ENCODE results near the gene SMIM14. TPM values are rescaled to one million over a fixed set of nuclear protein-coding genes. Genes with fewer than 3 reads are reported as not detected.
"Not testable (repeated sequence)": the region's sequence is repeated elsewhere in the genome, so short reads cannot be mapped to it uniquely, and the experiment has no call there.

SMIM14 gene
- total RNA-seq, 4 donors from 2014 or later = 6.9 to 15.3 (median 9.5) TPM

DNA sequence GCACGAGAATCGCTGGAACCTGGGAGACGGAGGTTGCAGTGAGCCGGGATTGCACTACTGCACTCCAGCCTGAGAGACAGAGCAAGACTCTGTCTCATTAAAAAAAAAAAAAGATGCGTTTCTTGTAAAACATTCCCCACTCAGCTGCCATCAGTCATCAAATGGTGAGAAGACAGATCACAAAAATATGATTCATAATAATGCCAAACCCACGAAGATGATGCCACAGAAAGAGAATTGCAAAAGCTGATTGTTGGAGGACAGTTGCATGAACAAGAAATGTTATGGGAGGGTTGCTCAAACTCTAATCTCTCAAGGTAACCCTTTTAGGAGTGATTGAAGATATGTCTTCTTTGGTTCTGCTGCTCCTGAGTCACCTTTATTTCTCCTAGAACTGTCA is 21.4 kb upstream of the SMIM14 start:
- in situ Hi-C loops (cut with MboI; ENCODE audit: low sequenced_read_pairs in 4 of 4) (no loop called here), intact Hi-C loops (cut with DNase I; ENCODE audit: low total_unique reads) (no loop called here)
- no peak for TF ChIP-seq POLR2A (IDR thresholded peaks at IDR 0.05)

GRCh38 chr4:39658756-39659155 is 20.1 kb upstream of the SMIM14 start:
- no peaks in the 10 kb centered on the region for H3K9me3 ChIP-seq
- H3K27me3 ChIP-seq = no peaks in the 10 kb centered on the region
- ATAC-seq = no peak
- H3K4me1 ChIP-seq = no peaks in the 10 kb centered on the region
- H3K36me3 ChIP-seq = no peaks in the 10 kb centered on the region
- H3K4me3 ChIP-seq = no peak overlapping the region
- in situ Hi-C loops (cut with MboI; ENCODE audit: low sequenced_read_pairs in 4 of 4) (no loop called here), intact Hi-C loops (cut with DNase I; ENCODE audit: low total_unique reads) (no loop called here)
- H3K27ac ChIP-seq = no peak overlapping the region
- TF ChIP-seq POLR2A (IDR thresholded peaks at IDR 0.05) = no peak
- TF ChIP-seq, protein P1, sequence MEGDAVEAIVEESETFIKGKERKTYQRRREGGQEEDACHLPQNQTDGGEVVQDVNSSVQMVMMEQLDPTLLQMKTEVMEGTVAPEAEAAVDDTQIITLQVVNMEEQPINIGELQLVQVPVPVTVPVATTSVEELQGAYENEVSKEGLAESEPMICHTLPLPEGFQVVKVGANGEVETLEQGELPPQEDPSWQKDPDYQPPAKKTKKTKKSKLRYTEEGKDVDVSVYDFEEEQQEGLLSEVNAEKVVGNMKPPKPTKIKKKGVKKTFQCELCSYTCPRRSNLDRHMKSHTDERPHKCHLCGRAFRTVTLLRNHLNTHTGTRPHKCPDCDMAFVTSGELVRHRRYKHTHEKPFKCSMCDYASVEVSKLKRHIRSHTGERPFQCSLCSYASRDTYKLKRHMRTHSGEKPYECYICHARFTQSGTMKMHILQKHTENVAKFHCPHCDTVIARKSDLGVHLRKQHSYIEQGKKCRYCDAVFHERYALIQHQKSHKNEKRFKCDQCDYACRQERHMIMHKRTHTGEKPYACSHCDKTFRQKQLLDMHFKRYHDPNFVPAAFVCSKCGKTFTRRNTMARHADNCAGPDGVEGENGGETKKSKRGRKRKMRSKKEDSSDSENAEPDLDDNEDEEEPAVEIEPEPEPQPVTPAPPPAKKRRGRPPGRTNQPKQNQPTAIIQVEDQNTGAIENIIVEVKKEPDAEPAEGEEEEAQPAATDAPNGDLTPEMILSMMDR (IDR thresholded peaks at IDR 0.05 in 4 of 5, conservative IDR thresholded peaks at IDR 0.05 in 1 of 5) = no peak
- no peak for DNase-seq

More for the DNA sequence above, 21.4 kb upstream of the SMIM14 start:
- H3K36me3 ChIP-seq = no peaks in the 10 kb centered on the region
- H3K27ac ChIP-seq = no peak overlapping the region
- no peaks in the 10 kb centered on the region for H3K9me3 ChIP-seq
- ATAC-seq (no peak), DNase-seq (no peak)
- no peak overlapping the region for H3K4me3 ChIP-seq
- H3K27me3 ChIP-seq = no peaks in the 10 kb centered on the region
- H3K4me1 ChIP-seq = no peaks in the 10 kb centered on the region

DNA sequence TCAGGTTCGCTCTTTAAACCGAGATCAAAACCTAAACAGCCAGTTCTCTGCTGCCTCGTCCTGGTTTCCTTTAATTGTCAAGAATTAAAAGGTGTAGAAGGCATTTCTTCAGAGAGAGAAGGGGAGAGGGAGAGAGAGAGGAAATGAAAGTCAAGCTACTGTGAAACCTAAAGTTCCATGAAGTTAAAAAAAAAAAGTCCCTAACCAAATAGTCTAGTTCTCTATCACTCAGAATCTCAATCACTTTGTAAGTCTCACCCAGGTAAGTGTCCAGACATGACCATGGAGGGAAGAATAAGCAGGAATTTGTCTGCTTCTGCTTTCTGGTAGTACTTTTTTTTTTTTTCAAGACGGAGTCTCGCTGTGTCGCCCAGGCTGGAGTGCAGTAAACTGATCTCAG is 18.8 kb upstream of the SMIM14 start:
- in situ Hi-C loops (cut with MboI; ENCODE audit: low sequenced_read_pairs in 4 of 4) = no loop called here
- intact Hi-C loops (cut with DNase I; ENCODE audit: low total_unique reads) = no loop called here
- Histone ChIP-seq H3K36me3 (no peaks in the 10 kb centered on the region), H3K27me3 (no peaks in the 10 kb centered on the region), H3K4me1 (no peaks in the 10 kb centered on the region), H3K9me3 (no peaks in the 10 kb centered on the region), H3K4me3 (no peak overlapping the region), H3K27ac (no peak overlapping the region)
- DNase-seq (no peak), ATAC-seq (no peak)
- TF ChIP-seq, protein P1 (IDR thresholded peaks at IDR 0.05 in 4 of 5, conservative IDR thresholded peaks at IDR 0.05 in 1 of 5) = no peak
- no peak for TF ChIP-seq POLR2A (IDR thresholded peaks at IDR 0.05)

GRCh38 chr4:39656638-39657037 is 18.0 kb upstream of the SMIM14 start:
- DNase-seq; intact Hi-C loops (cut with DNase I; ENCODE audit: low total_unique reads); ATAC-seq; H3K27me3 ChIP-seq; in situ Hi-C loops (cut with MboI; ENCODE audit: low sequenced_read_pairs in 4 of 4); H3K9me3 ChIP-seq; H3K4me1 ChIP-seq; H3K36me3 ChIP-seq; H3K4me3 ChIP-seq: not testable (repeated sequence)
- peak overlapping the region in 1 of 4 donors; percentile 29 for H3K27ac ChIP-seq

DNA sequence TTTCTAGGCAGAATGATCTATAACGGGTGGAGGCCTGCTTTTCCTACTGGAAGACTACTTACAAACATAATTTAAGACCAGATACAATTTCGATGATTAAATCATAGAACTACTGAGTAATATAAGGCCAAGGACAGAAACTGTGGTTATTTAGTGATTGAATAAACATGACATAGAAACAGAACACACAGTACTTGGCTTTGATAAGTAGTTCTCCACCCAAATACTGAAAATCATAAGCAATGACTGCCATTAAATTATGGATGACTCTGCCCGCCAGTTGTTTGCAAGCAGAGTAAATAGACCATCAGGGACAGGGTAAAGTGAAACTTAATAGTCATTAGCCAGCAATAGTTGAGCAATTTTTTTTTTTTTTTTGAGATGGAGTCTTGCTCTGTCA is 17.2 kb upstream of the SMIM14 start:
- TF ChIP-seq, protein P1 (IDR thresholded peaks at IDR 0.05 in 4 of 5, conservative IDR thresholded peaks at IDR 0.05 in 1 of 5) = no peak
- no peak for TF ChIP-seq POLR2A (IDR thresholded peaks at IDR 0.05)
- Histone ChIP-seq H3K27ac (peak overlapping the region; percentile 12 to 46 (median 34)), H3K4me1 (no peaks in the 10 kb centered on the region), H3K36me3 (no peaks in the 10 kb centered on the region), H3K27me3 (no peaks in the 10 kb centered on the region), H3K4me3 (no peak overlapping the region), H3K9me3 (no peaks in the 10 kb centered on the region)
- ATAC-seq (peak; percentile 90 to 91), DNase-seq (peak in 1 of 2 donors; percentile 53)
- intact Hi-C loops (cut with DNase I; ENCODE audit: low total_unique reads) (no loop called here), in situ Hi-C loops (cut with MboI; ENCODE audit: low sequenced_read_pairs in 4 of 4) (no loop called here)

GRCh38 chr4:39655211-39655610 is 16.5 kb upstream of the SMIM14 start:
- no peaks in the 10 kb centered on the region for H3K9me3 ChIP-seq
- H3K36me3 ChIP-seq = no peaks in the 10 kb centered on the region
- TF ChIP-seq, protein P1 (IDR thresholded peaks at IDR 0.05 in 4 of 5, conservative IDR thresholded peaks at IDR 0.05 in 1 of 5) = no peak
- no peak for TF ChIP-seq POLR2A (IDR thresholded peaks at IDR 0.05)
- DNase-seq = no peak
- H3K4me1 ChIP-seq = no peaks in the 10 kb centered on the region
- H3K27me3 ChIP-seq = no peaks in the 10 kb centered on the region
- in situ Hi-C loops (cut with MboI; ENCODE audit: low sequenced_read_pairs in 4 of 4) = no loop called here
- H3K4me3 ChIP-seq = no peak overlapping the region
- no peak for ATAC-seq
- H3K27ac ChIP-seq = peak overlapping the region; percentile 12 to 46 (median 34)
- intact Hi-C loops (cut with DNase I; ENCODE audit: low total_unique reads) = no loop called here

GRCh38 chr4:39651586-39651985 is 12.9 kb upstream of the SMIM14 start:
- DNase-seq; H3K27me3 ChIP-seq; H3K4me3 ChIP-seq; ATAC-seq; H3K36me3 ChIP-seq; in situ Hi-C loops (cut with MboI; ENCODE audit: low sequenced_read_pairs in 4 of 4); intact Hi-C loops (cut with DNase I; ENCODE audit: low total_unique reads); H3K27ac ChIP-seq; H3K9me3 ChIP-seq; H3K4me1 ChIP-seq: not testable (repeated sequence)

All from gastrocnemius medialis (tissue), 4 donors.